Spleen (tissue), 11 donors: ENCODE results near the gene TUBB6. TPM values are rescaled to one million over a fixed set of nuclear protein-coding genes. Genes with fewer than 3 reads are reported as not detected.

ENCODE experiments used
- DNase-seq: peaks from one replicate; pipeline ENCODE4 v3.0.0-alpha.2; 2020
- H3K27ac ChIP-seq, 8 donors: fragments of 200-600 bp; sonication (generic) in 7 of 8; 1 replicate in 4 of 8; 2 replicates in 4 of 8; pipeline versions ENCODE4 v1.5.0 to v1.8.0; 2016 to 2021; ENCODE audit warnings: inconsistent platforms in 4 of 8, mild to moderate bottlenecking in 4 of 8, moderate library complexity in 1 of 8
- H3K27me3 ChIP-seq, 7 donors: fragments of 200-600 bp; sonication (generic) in 6 of 7; replicated peaks in 1 of 7; 1 replicate in 4 of 7; 2 replicates in 3 of 7; pipeline versions ENCODE4 v1.5.0 to v1.8.0; 2016 to 2021; ENCODE audit warnings: inconsistent platforms in 3 of 7, mild to moderate bottlenecking in 1 of 7
- H3K36me3 ChIP-seq, 6 donors: fragments of 200-600 bp; sonication (generic) in 5 of 6; 1 replicate in 4 of 6; 2 replicates in 2 of 6; pipeline versions ENCODE4 v1.5.0 to v1.8.0; 2016 to 2021; ENCODE audit warnings: inconsistent platforms in 2 of 6
- H3K4me1 ChIP-seq, 6 donors: fragments of 200-600 bp; sonication (generic) in 5 of 6; 1 replicate in 3 of 6; 2 replicates in 3 of 6; pipeline versions ENCODE4 v1.5.0 to v1.8.0; 2016 to 2021; ENCODE audit warnings: inconsistent platforms in 3 of 6
- H3K4me3 ChIP-seq, 8 donors: fragments of 200-600 bp; sonication (generic) in 7 of 8; 1 replicate in 4 of 8; 2 replicates in 4 of 8; pipeline versions ENCODE4 v1.5.0 to v1.8.0; 2016 to 2021; ENCODE audit warnings: inconsistent platforms in 4 of 8, mild to moderate bottlenecking in 4 of 8, moderate library complexity in 2 of 8
- H3K9me3 ChIP-seq, 8 donors: fragments of 200-600 bp; sonication (generic) in 7 of 8; 1 replicate in 4 of 8; 2 replicates in 4 of 8; pipeline versions ENCODE4 v1.5.0 to v1.8.0; 2016 to 2021; ENCODE audit warnings: inconsistent platforms in 4 of 8
- CTCF ChIP-seq, 11 experiments: fragments of 200-600 bp in 7 of 11; fragments of 450-650 bp in 4 of 11; sonication (generic) in 4 of 11; IDR thresholded peaks in 8 of 11; conservative IDR thresholded peaks in 3 of 11; 1 replicate in 7 of 11; 2 replicates in 4 of 11; pipeline versions ENCODE4 v1.4.0 to v1.8.0; 2016 to 2021; ENCODE audit warnings: antibody characterized with exemption in 11 of 11, inconsistent platforms in 4 of 11, mild to moderate bottlenecking in 1 of 11
- POLR2A ChIP-seq, 3 donors: fragments of 450-650 bp; IDR thresholded peaks; one replicate each; pipeline ENCODE4 v1.5.1; 2017; ENCODE audit warnings: antibody characterized with exemption in 3 of 3, mild to moderate bottlenecking in 1 of 3
- POLR2AphosphoS5 ChIP-seq, 3 donors: sonication (generic); formaldehyde crosslinking; IDR thresholded peaks; one replicate each; pipeline ENCODE4 v1.5.1; 2017; ENCODE audit warnings: antibody characterized with exemption in 3 of 3
- WGBS, 5 donors: extraction: QIAGEN DNeasy Blood & Tissue Kit in 3 of 5; methylation state at CpG; one replicate each; pipeline versions ENCODE4 v1.1.5 to v1.1.7; 2013 to 2018; 5-methylcytosine and 5-hydroxymethylcytosine counted together
- intact Hi-C: fragments of 100-400 bp; cut with DNase I; formaldehyde crosslinking; loops from one replicate; pipeline ENCODE4 v1.15.0; 2023; ENCODE audit warnings: low total_unique reads
- polyA plus RNA-seq, 3 donors: library from polyadenylated mRNA; stranded (reverse); fragments of 200-250 nt; gene quantifications; one replicate each; pipeline ENCODE4 v1.2.1, GENCODE V29; 2013
- total RNA-seq, 7 donors: library from RNA; depleted of rRNA in 3 of 7; stranded (reverse); fragments of >200 nt in 3 of 7; fragmentation: NEBNext Ultra II Directional in 4 of 7; extraction: Animal tissue kit (Norgen Biotek cat#: 25700) in 4 of 7; gene quantifications; one replicate each; pipeline versions ENCODE4 v1.1.0 to v1.2.1, GENCODE V29; 2016 to 2021
- donor health status: healthy with polysubstance abuse.
- donor health status: DM: no; HTN: no; CAD: no; lungs with moderate emphysema.
- donor health status: DM: no; HTN: no; CAD: no.
- donor health status: Bipolar disorder and iron deficiency.
- donor health status: healthy.
- donor health status: DM: no; HTN: no; CAD: no.
- donor health status: DM: yes; HTN: yes; CAD: no.

TUBB6 gene
- total and polyA plus RNA-seq, 10 donors, result 29.0 to 65.6 (median 40.3) TPM

GRCh38 chr18:12328179-12328823 is 20.3 kb downstream of the TUBB6 start:
- intact Hi-C loops, result no loop called here
- Histone ChIP-seq H3K9me3 (no peaks in the 10 kb centered on the region), H3K36me3 (peaks cover 0 to 91% (median 46%) of the 10 kb centered on the region in 6 donors), H3K27me3 (no peaks in the 10 kb centered on the region), H3K4me1 (peaks cover 0 to 8% (median 3%) of the 10 kb centered on the region in 6 donors), H3K27ac (peak overlapping the region in 1 of 8 donors; percentile 29), H3K4me3 (no peak overlapping the region)
- DNase-seq, result no peak
- WGBS, 5 donors, result 94 to 98% (median 95%) methylated on average over 4 of the region's 4 CpGs
- TF ChIP-seq POLR2AphosphoS5 (IDR thresholded peaks at IDR 0.05), result no peak
- TF ChIP-seq POLR2A (IDR thresholded peaks at IDR 0.05), result no peak
- TF ChIP-seq CTCF (IDR thresholded peaks at IDR 0.05 in 8 of 11, conservative IDR thresholded peaks at IDR 0.05 in 3 of 11), result peak in 4 of 11 experiments; percentile 3 to 34 (median 18)

GRCh38 chr18:12329125-12329698 is 21.2 kb downstream of the TUBB6 start:
- H3K36me3 ChIP-seq, result peaks cover 0 to 91% (median 54%) of the 10 kb centered on the region in 6 donors
- no peak overlapping the region for H3K27ac ChIP-seq
- TF ChIP-seq POLR2AphosphoS5 (IDR thresholded peaks at IDR 0.05) (peak in 2 of 3 donors; percentile 22 to 51), POLR2A (IDR thresholded peaks at IDR 0.05) (no peak)
- intact Hi-C loops, result no loop called here
- DNase-seq, result no peak
- H3K4me3 ChIP-seq, result no peak overlapping the region
- no peaks in the 10 kb centered on the region for H3K9me3 ChIP-seq
- peaks cover 0 to 8% (median 3%) of the 10 kb centered on the region in 6 donors for H3K4me1 ChIP-seq
- WGBS, 5 donors, result 90 to 96% (median 94%) methylated on average over 8 to 11 of the region's 11 CpGs
- no peaks in the 10 kb centered on the region for H3K27me3 ChIP-seq

- peaks cover 0 to 91% (median 57%) of the 10 kb centered on the region in 6 donors for H3K36me3 ChIP-seq
- no peak for DNase-seq
- H3K9me3 ChIP-seq, result no peaks in the 10 kb centered on the region
- H3K27me3 ChIP-seq, result no peaks in the 10 kb centered on the region
- H3K27ac ChIP-seq, result no peak overlapping the region
- 92 to 97% (median 95%) methylated on average over 4 of the region's 4 CpGs for WGBS, 5 donors
- TF ChIP-seq POLR2AphosphoS5 (IDR thresholded peaks at IDR 0.05) (no peak), POLR2A (IDR thresholded peaks at IDR 0.05) (no peak), CTCF (IDR thresholded peaks at IDR 0.05 in 8 of 11, conservative IDR thresholded peaks at IDR 0.05 in 3 of 11) (no peak)
- intact Hi-C loops, result no loop called here
- H3K4me1 ChIP-seq, result peaks cover 0 to 8% (median 3%) of the 10 kb centered on the region in 6 donors
- H3K4me3 ChIP-seq, result no peak overlapping the region
These were observed 22.7 kb downstream of the TUBB6 start for GRCh38 chr18:12330766-12331165.

GRCh38 chr18:12333506-12334290 is 25.7 kb downstream of the TUBB6 start:
- WGBS, 5 donors, result 89 to 95% (median 94%) methylated on average over 10 of the region's 10 CpGs
- intact Hi-C loops, result no loop called here

More at GRCh38 chr18:12333506-12334290, 25.7 kb downstream of the TUBB6 start:
- Histone ChIP-seq H3K4me3 (no peak overlapping the region), H3K36me3 (peaks cover 0 to 91% (median 63%) of the 10 kb centered on the region in 6 donors), H3K27me3 (no peaks in the 10 kb centered on the region), H3K27ac (no peak overlapping the region), H3K4me1 (no peaks in the 10 kb centered on the region), H3K9me3 (no peaks in the 10 kb centered on the region)
- no peak for DNase-seq
- TF ChIP-seq POLR2AphosphoS5 (IDR thresholded peaks at IDR 0.05) (peak in 1 of 3 donors; percentile 20), POLR2A (IDR thresholded peaks at IDR 0.05) (no peak)
